Measurements from ENCODE around the gene ACOT7.

- TF ChIP-seq, protein P1, sequence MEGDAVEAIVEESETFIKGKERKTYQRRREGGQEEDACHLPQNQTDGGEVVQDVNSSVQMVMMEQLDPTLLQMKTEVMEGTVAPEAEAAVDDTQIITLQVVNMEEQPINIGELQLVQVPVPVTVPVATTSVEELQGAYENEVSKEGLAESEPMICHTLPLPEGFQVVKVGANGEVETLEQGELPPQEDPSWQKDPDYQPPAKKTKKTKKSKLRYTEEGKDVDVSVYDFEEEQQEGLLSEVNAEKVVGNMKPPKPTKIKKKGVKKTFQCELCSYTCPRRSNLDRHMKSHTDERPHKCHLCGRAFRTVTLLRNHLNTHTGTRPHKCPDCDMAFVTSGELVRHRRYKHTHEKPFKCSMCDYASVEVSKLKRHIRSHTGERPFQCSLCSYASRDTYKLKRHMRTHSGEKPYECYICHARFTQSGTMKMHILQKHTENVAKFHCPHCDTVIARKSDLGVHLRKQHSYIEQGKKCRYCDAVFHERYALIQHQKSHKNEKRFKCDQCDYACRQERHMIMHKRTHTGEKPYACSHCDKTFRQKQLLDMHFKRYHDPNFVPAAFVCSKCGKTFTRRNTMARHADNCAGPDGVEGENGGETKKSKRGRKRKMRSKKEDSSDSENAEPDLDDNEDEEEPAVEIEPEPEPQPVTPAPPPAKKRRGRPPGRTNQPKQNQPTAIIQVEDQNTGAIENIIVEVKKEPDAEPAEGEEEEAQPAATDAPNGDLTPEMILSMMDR (IDR thresholded peaks at IDR 0.05) = no peak
- no peak for TF ChIP-seq POLR2A (IDR thresholded peaks at IDR 0.05)
These were observed 20.9 kb upstream of the ACOT7 start for GRCh38 chr1:6414443-6414844.

All from lower leg skin (tissue), 3 donors.